ENCODE data around the gene HOXD10. TPM values are rescaled to one million over a fixed set of nuclear protein-coding genes. Genes with fewer than 3 reads are reported as not detected.

Gene HOXD10
- total and polyA plus RNA-seq, 2 donors from 2014 or later = 28.2 to 35.4 TPM

- peak; percentile 81 to 91 (median 86) for DNase-seq
Observed at GRCh38 chr2:176157499-176158185, 41.1 kb downstream of the HOXD10 start.

GRCh38 chr2:176158186-176158591, 41.6 kb downstream of the HOXD10 start:
- H3K27me3 ChIP-seq (ENCODE audit: control insufficient read depth, insufficient read depth, low read length) = no peaks in the 10 kb centered on the region
- H3K4me1 ChIP-seq (ENCODE audit: control insufficient read depth in 2 of 3, insufficient read depth in 2 of 3, low read depth in 1 of 3, low read length in 3 of 3) = peaks cover 0 to 12% (median 4%) of the 10 kb centered on the region in 3 donors
- FAIRE-seq (no peak), DNase-seq (peak in 3 of 5 donors; percentile 80 to 85 (median 82))
- peak overlapping the region; percentile 77 to 92 for H3K27ac ChIP-seq (ENCODE audit: low read depth in 2 of 2, low read length in 2 of 2)
- H3K4me3 ChIP-seq (ENCODE audit: low read length in 3 of 3) = peak overlapping the region; percentile 44 to 67 (median 45)
- H3K9me3 ChIP-seq (ENCODE audit: control insufficient read depth in 2 of 3, insufficient read depth in 1 of 3, low read length in 3 of 3) = no peaks in the 10 kb centered on the region
- intact Hi-C loops (cut with DNase I) = no loop called here
- TF ChIP-seq CTCF (IDR thresholded peaks at IDR 0.05; ENCODE audit: borderline replicate concordance, extremely low read depth, insufficient read depth) = no peak
- H3K36me3 ChIP-seq (ENCODE audit: control insufficient read depth in 2 of 3, insufficient read depth in 3 of 3, low read length in 3 of 3) = peaks cover 2 to 10% (median 6%) of the 10 kb centered on the region in 3 donors
- peak overlapping the region; percentile 10 to 77 (median 33) for H3K9ac ChIP-seq (ENCODE audit: low read length in 3 of 3)

More at GRCh38 chr2:176157499-176158185, 41.1 kb downstream of the HOXD10 start:
- H3K9me3 ChIP-seq (ENCODE audit: control insufficient read depth in 2 of 3, insufficient read depth in 1 of 3, low read length in 3 of 3) = no peaks in the 10 kb centered on the region
- no peak for FAIRE-seq
- peaks cover 2 to 10% (median 6%) of the 10 kb centered on the region in 3 donors for H3K36me3 ChIP-seq (ENCODE audit: control insufficient read depth in 2 of 3, insufficient read depth in 3 of 3, low read length in 3 of 3)
- peak overlapping the region in 2 of 3 donors; percentile 43 to 77 for H3K9ac ChIP-seq (ENCODE audit: low read length in 3 of 3)
- intact Hi-C loops (cut with DNase I) = no loop called here
- H3K27ac ChIP-seq (ENCODE audit: low read depth in 2 of 2, low read length in 2 of 2) = peak overlapping the region; percentile 77 to 92
- H3K4me3 ChIP-seq (ENCODE audit: low read length in 3 of 3) = peak overlapping the region; percentile 45 to 67 (median 49)
- no peaks in the 10 kb centered on the region for H3K27me3 ChIP-seq (ENCODE audit: control insufficient read depth, insufficient read depth, low read length)
- TF ChIP-seq CTCF (IDR thresholded peaks at IDR 0.05; ENCODE audit: borderline replicate concordance, extremely low read depth, insufficient read depth) = no peak
- H3K4me1 ChIP-seq (ENCODE audit: control insufficient read depth in 2 of 3, insufficient read depth in 2 of 3, low read depth in 1 of 3, low read length in 3 of 3) = peaks cover 0 to 12% (median 4%) of the 10 kb centered on the region in 3 donors

- Histone ChIP-seq H3K9me3 (ENCODE audit: control insufficient read depth in 2 of 3, insufficient read depth in 1 of 3, low read length in 3 of 3) (no peaks in the 10 kb centered on the region), H3K9ac (ENCODE audit: low read length in 3 of 3) (peak overlapping the region in 2 of 3 donors; percentile 54 to 67), H3K36me3 (ENCODE audit: control insufficient read depth in 2 of 3, insufficient read depth in 3 of 3, low read length in 3 of 3) (peaks cover 2 to 8% (median 6%) of the 10 kb centered on the region in 3 donors), H3K27me3 (ENCODE audit: control insufficient read depth, insufficient read depth, low read length) (no peaks in the 10 kb centered on the region), H3K4me1 (ENCODE audit: control insufficient read depth in 2 of 3, insufficient read depth in 2 of 3, low read depth in 1 of 3, low read length in 3 of 3) (peaks cover 0 to 8% (median 4%) of the 10 kb centered on the region in 3 donors), H3K27ac (ENCODE audit: low read depth in 2 of 2, low read length in 2 of 2) (peak overlapping the region; percentile 90 to 95), H3K4me3 (ENCODE audit: low read length in 3 of 3) (peak overlapping the region in 2 of 3 donors; percentile 38 to 67)
- FAIRE-seq (no peak), DNase-seq (peak in 4 of 5 donors; percentile 87 to 94 (median 92))
- intact Hi-C loops (cut with DNase I) = no loop called here
- TF ChIP-seq CTCF (IDR thresholded peaks at IDR 0.05; ENCODE audit: borderline replicate concordance, extremely low read depth, insufficient read depth) = no peak
Observed at GRCh38 chr2:176158855-176159662, 42.5 kb downstream of the HOXD10 start.

Measured in kidney (tissue), 14 donors.